CD4-positive, alpha-beta T cell treated with Interleukin-12 subunit alpha and Interleukin-12 subunit beta, for 1 hour (primary cell): ENCODE results near the gene AMER2.
"Not testable (repeated sequence)": the region's sequence is repeated elsewhere in the genome, so short reads cannot be mapped to it uniquely, and the experiment has no call there.

Source experiments
- DNase-seq: peaks from one replicate; pipeline ENCODE4 v3.0.0-alpha.2; 2020

The AMER2 gene

DNA sequence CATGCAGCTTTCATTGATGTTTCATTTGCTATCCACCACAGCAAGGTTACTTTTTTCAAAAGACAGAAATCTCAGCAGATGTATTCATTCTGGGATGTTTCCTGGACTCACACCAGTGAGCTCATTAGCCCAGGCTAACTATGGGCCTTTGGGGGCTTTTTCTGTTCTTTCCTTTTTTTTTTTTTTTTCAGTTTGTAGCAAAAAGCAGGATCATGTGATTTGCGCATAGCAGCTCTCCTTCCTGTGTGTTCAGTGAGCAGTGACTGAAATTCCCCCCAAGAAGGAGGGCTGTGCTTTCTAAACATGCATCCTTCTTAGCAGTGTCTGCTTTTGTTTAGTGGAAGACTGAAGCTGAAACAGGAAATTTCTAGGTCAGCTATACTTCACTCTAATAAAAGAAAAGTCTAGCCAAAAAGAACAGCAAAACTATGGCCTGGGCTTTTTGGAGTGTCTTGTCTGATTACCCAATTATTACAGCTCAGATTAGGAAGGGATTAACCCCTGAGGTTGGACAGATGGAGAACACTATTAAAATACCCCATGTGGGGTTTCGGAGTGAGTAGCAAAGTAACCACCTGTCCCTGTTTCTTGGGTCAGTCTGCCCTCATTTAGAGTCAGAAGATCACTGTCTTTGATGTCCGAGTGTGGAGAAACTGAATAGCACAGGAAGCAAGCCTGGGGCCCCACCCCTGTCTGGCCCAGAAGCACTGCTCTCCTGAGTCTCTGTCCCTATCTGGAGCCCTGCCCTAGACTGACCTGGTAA lies 8.9 kb upstream of the AMER2 start:
- no peak for DNase-seq

DNA sequence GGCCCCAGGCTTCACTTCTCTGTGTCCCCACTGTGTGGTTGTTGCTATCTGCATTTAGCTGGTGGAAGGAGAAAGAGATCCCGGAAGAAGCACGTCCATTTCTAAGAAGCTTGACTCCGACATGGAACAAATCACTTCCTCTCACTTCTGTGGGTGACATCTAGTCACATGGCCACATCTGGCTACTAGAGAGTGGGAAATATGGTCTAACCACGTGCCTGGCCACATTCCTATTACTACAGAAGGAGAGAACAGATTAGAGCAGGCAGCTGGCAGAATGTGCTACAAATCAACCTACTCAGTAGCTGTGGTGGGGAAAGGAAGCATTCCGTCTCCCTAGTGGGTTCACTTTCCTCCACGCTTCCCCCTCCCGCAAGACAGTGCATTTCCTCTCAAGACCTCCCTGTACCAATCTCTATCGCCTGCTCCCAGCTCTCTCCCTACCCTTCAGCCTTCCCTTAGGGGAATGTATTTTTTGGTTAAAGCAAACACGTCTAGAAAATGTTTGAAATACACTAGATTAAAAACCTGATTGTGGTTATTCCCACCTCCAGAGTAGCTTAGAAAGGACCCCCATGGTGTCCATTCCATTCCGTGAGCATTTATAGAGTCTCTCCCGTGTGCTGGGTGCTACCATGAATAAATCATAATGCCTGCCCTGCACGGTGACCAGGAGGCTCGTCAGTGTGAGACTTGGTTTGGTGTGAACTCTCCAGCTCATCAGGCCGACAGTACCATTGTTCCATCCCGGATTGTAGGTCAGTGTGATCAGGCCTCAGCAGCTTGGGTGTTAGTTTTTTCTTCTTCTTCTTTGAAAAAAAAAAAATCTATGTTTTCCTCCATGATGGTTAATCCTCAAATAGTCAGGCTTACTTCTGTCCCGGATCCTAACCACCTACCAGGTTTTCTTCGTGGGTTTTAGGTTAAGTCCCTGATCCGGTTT lies 8.0 kb upstream of the AMER2 start:
- no peak for DNase-seq

GRCh38 chr13:25179011-25179410 lies 6.9 kb upstream of the AMER2 start:
- no peak for DNase-seq

DNA sequence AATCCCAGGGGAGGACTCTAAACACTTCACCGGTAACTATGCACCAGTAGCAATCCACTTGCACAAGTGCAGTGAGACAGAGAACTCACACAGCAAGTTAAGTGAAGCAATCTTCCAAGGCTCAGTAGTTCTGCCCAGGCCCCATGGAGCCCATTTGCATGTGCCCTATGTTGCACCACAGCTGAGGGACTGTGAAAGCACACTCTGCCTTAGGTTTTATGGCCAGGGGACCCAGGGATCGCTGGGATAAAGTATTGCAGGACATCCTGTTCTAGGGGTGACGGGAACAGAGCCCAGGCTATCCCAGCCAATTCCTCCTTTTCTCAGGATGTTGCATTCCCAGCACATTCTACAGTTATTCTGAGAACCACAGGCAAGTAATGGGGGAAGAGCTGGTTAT lies 6.0 kb upstream of the AMER2 start:
- DNase-seq = no peak

- DNase-seq = no peak
Observed at GRCh38 chr13:25177636-25178035, 5.5 kb upstream of the AMER2 start.

DNA sequence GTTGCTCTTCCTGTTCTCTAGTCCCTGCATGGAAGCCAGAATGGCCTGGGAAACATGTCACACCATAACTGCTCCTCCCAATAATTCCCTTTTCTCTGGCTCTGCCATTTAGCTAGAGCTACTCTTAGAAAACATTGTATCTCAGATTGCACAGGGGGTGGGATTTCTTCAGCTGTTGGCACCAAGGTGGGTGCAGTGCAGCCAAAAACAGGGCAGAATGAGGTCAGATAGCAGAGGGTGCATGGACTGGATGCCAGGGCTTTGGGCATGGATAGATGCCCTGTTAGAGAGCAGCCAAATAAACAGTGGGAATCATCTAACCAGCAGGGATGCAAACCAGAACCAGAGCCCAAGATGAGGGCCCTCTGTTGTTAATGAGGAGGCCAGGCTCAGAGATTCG lies 4.9 kb upstream of the AMER2 start:
- DNase-seq = no peak

- DNase-seq = no peak
Observed at GRCh38 chr13:25175431-25175830, 3.3 kb upstream of the AMER2 start.

DNA sequence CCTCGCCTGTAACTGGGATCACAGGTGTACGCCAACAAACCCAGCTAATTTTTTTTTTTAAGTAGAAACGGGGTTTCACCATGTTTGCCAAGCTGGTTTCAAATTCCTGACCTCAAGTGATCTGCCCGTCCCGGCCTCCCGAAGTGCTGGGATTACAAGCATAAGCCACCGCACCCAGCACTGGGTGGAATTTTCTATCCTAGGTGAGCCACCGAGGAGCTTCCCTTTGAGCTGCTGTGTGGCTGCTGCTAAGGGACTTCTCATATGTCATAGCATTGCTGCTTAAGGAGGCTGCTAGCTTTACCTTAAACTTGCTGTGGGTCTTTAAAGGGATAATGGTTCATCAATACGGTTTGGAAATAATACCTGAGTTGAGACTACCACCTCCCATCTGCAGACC lies 2.9 kb upstream of the AMER2 start:
- DNase-seq = no peak

- no peak for DNase-seq
Observed at GRCh38 chr13:25174304-25174703, 2.2 kb upstream of the AMER2 start.

- no peak for DNase-seq
Observed at GRCh38 chr13:25172303-25172630, 179 bp upstream of the AMER2 start.

- DNase-seq = no peak
Observed at GRCh38 chr13:25171170-25171516, 945 bp downstream of the AMER2 start.

- no peak for DNase-seq
Observed at GRCh38 chr13:25170554-25171111, 1.5 kb downstream of the AMER2 start.

- no peak for DNase-seq
Observed at GRCh38 chr13:25169951-25170553, 2.0 kb downstream of the AMER2 start.

DNA sequence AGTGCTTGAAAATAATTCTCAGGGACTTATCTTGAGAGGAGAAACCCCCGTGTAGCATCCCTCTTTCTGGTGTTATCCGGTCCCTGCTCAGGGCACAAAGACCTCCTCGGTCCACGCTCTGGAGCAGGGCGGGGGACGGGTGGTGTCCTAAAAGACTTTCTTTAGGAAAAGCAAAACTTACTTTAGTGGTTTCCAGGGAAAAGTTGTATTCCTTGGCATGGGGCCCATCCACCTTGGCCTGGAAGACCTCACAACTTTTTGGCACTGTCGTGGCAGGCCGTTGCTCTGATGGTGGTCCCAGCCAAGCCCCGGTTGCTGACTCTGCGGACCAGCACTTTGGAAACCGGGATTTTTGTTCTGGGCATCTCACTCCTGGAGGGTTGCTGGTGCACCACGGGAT lies 2.7 kb downstream of the AMER2 start:
- no peak for DNase-seq

GRCh38 chr13:25168790-25169189 lies 3.3 kb downstream of the AMER2 start:
- no peak for DNase-seq

GRCh38 chr13:25167382-25168174 lies 4.5 kb downstream of the AMER2 start:
- no peak for DNase-seq

DNA sequence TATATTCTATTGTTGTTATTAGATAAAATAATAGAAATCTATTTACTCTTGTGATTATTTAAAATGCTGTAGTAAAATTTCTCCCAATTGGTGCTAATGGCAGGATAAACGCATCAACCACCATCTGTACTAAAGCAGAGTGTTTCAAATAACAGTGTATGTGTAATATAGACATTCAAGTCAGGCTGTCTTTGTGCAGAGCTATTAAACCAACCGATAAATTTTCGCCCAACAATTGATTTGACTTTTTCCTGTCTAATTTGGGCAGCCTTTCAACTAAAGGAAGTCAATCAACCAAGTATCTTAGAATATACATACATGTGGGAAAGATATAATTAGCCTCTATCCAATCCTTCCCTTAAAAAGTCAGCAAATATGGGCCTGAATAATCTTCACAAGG lies 5.8 kb downstream of the AMER2 start:
- no peak for DNase-seq

GRCh38 chr13:25165663-25166062 lies 6.4 kb downstream of the AMER2 start:
- no peak for DNase-seq

DNA sequence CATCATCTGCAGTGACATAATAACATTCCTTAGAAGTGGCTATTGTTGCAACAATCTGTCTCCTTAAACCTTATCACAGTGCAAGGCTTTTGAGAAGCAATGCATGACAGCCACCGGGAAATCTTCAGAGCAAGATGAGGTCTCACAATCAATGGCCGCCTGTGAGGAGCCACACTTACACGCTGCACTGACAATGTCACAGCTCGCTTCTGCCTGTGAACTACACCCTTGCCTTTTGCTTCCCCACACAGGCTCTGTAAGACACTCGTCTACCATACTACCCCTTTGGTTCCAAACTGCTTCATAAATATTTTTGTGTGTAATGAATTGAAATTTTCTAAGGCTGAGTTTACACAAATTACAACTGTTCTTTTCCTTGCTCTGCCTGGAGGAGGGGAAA lies 6.9 kb downstream of the AMER2 start:
- not testable (repeated sequence) for DNase-seq

GRCh38 chr13:25157681-25158080 lies 14.4 kb downstream of the AMER2 start:
- DNase-seq = no peak

GRCh38 chr13:25153736-25154135 lies 18.4 kb downstream of the AMER2 start:
- no peak for DNase-seq

DNA sequence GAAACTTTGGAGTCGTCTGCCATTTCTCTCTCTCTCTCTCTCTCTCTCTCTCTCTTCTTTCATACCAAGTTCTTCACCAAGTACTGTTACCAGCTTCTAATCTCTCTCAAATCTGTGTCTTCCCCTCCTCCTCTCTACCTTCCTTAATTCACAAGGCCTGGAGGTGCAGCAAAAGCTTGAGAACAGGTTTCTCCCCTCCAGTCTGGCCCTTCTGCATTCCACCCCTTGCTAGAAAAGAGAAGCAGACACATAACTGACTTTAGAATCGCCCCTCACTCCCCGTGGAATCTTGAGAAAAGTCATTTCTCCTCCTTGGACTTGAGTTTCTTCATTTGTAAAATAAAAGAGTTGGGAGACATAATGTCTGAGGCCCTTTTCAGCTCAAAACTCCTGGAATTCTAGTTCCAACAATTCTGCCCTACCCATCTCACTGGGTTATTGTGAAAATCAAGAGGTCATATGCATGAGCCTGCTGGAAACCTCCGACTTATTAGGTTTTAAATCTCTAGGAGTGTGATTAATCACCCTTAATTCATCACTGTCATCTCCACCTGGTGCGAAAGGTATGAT lies 20.4 kb downstream of the AMER2 start:
- DNase-seq = no peak

DNA sequence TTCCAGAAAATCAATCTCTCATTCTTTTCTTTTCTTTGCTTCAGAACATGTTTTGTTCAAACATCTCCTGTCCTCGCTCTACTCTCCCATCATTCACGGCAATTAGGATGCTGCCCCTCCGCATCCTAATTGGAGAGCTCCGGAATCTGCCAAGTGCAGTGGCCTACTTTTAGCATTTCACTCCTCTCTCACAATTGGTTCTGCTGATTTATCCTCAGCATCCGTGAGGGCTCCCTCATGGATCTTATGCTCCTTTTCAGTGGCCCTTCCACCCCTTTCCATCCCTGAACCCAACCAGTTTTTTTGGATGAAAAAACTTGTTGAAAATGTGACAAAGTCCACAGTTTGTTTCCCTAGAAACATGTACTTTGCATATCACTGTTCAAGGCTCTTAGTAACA lies 22.4 kb downstream of the AMER2 start:
- no peak for DNase-seq
